NCI-H2081 treated with DMSO at 0.1 percent for 48 hours (cell line): Measurements from ENCODE around the gene BTK.
"Not testable (repeated sequence)": the region's sequence is repeated elsewhere in the genome, so short reads cannot be mapped to it uniquely, and the experiment has no call there.

Experiments
- DNase-seq: peaks from one replicate; lab custom pipeline; 2025; lab: John Stamatoyannopoulos, UW

Gene BTK

DNA sequence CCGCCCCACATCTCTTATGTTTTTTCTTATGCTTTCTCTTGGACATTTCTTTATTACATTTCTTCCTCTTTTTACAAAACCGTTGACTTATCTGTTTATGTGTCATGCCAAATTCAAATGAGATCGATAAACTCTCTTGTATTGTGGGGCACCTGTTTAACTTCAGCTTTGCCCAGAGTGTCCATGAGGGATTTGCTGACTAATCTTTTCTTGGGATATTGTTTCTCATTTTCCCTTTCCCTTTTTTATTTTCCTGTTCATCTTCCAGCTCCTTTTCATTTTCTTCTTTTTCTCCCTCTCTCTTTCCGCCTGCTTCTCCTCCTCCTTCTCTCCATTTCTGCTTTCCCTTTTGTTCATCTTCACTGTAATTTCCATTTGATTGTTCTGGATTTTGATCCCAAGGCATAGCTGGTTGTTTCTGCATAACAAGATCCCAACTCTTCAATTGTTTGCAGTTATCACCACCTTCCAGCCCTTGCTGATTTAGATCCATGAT, 48.2 kb downstream of the BTK start:
- no peak for DNase-seq

- not testable (repeated sequence) for DNase-seq
Measured at GRCh38 chrX:101334310-101334709, 51.7 kb downstream of the BTK start.

GRCh38 chrX:101326600-101326999, 59.4 kb downstream of the BTK start:
- DNase-seq: not testable (repeated sequence)

GRCh38 chrX:101303790-101304189, 82.2 kb downstream of the BTK start:
- no peak for DNase-seq
